HepG2 (cell line): ENCODE data around the gene KDM5A. TPM values are rescaled to one million over a fixed set of nuclear protein-coding genes. Genes with fewer than 3 reads are reported as not detected.

Experiments used
- RAD51 ChIP-seq: fragments of 450-650 bp; IDR thresholded peaks from 2 replicates; pipeline ENCODE4 v1.6.1; 2016; ENCODE audit warnings: borderline replicate concordance
- SNAPC2 ChIP-seq: sonication (generic); formaldehyde crosslinking; IDR thresholded peaks from 2 replicates; pipeline ENCODE4 v1.8.1; 2022; ENCODE audit warnings: mild to moderate bottlenecking, missing genetic modification reagents
- WIZ ChIP-seq: sonication (generic); formaldehyde crosslinking; IDR thresholded peaks from 2 replicates; pipeline ENCODE4 v1.5.1; 2020; ENCODE audit warnings: mild to moderate bottlenecking, missing genetic modification reagents
- ZNF224 ChIP-seq: sonication (generic); formaldehyde crosslinking; IDR thresholded peaks from 2 replicates; pipeline ENCODE4 v1.5.0; 2020; ENCODE audit warnings: mild to moderate bottlenecking, missing genetic modification reagents
- ZNF33B ChIP-seq: sonication (generic); formaldehyde crosslinking; IDR thresholded peaks from 2 replicates; pipeline ENCODE4 v1.5.1; 2020; ENCODE audit warnings: mild to moderate bottlenecking, missing genetic modification reagents
- ZNF407 ChIP-seq: sonication (generic); formaldehyde crosslinking; IDR thresholded peaks from one replicate; pipeline ENCODE4 v1.5.1; 2020; ENCODE audit warnings: mild to moderate bottlenecking, missing genetic modification reagents; ENCODE audit errors: not compliant biosample characterization
- ZNF615 ChIP-seq: sonication (generic); formaldehyde crosslinking; IDR thresholded peaks from 2 replicates; pipeline ENCODE4 v1.5.0; 2020; ENCODE audit warnings: mild to moderate bottlenecking, missing genetic modification reagents, borderline replicate concordance
- ZNF776 ChIP-seq: sonication (generic); formaldehyde crosslinking; IDR thresholded peaks from 2 replicates; pipeline ENCODE4 v1.4.0; 2020; ENCODE audit warnings: mild to moderate bottlenecking, missing genetic modification reagents
- polyA plus RNA-seq, 8 experiments: library from polyadenylated mRNA; depleted of rRNA in 3 of 8; stranded (reverse) in 7 of 8; unstranded in 1 of 8; fragments of >200 nt; fragmentation: Illumina TruSeq in 4 of 8; extraction: Trizol in 4 of 8; gene quantifications; 2 replicates each; pipeline versions ENCODE4 v1.2.1 to v1.2.3, GENCODE V29; 2011 to 2016; ENCODE audit warnings: low read depth in 4 of 8, missing spikeins in 1 of 8, mixed read lengths in 1 of 8; ENCODE audit not compliant: insufficient read depth in 1 of 8
- total RNA-seq, 5 experiments: library from RNA; depleted of rRNA; stranded (reverse); fragments of >200 nt; fragmentation: Illumina TruSeq; extraction: Trizol; gene quantifications; 2 replicates each; pipeline ENCODE4 v1.2.3, GENCODE V29; 2016; ENCODE audit warnings: low read depth in 1 of 5

KDM5A gene
- total and polyA plus RNA-seq, 2 of the 13 experiments (the other 11 are each of a cell fraction or from before 2014, with no cell fraction given), result 12.0 to 29.2 TPM

- TF ChIP-seq ZNF615 (CRISPR knock-in tag) (no peak), ZNF776 (CRISPR knock-in tag) (no peak), ZNF33B (no peak), ZNF407 (CRISPR knock-in tag) (no peak), ZNF224 (0 out of 2 replicates have a peak, but pooled peaks have one; percentile 45), SNAPC2 (CRISPR knock-in tag) (no peak), RAD51 (no peak), WIZ (CRISPR knock-in tag) (no peak)
These were observed 12.3 kb upstream of the KDM5A start, which contains the start of gene CCDC77 (continued) for GRCh38 chr12:401235-402028.
